Activated CD4-positive, alpha-beta T cell treated with anti-CD3 and anti-CD28 coated beads, Interleukin-2, amount 10 ng/mL, durations not matched to agents 7 days and 5 days (primary cell): ENCODE results near the gene BCAS3. TPM values are rescaled to one million over a fixed set of nuclear protein-coding genes. Genes with fewer than 3 reads are reported as not detected.
A peak's percentile ranks its signal among the peaks of the same experiment; 100 is the strongest.

Source experiments
- CTCF ChIA-PET: fragments of 350-600 bp; sonication (Branson Sonifier 250); formaldehyde crosslinking; loops from one replicate; lab custom pipeline; 2021; ENCODE audit warnings: antibody characterized with exemption; lab: Charles Lee
- POLR2A ChIA-PET: fragments of 350-600 bp; sonication (Branson Sonifier 250); formaldehyde crosslinking; loops from one replicate; lab custom pipeline; 2021; ENCODE audit warnings: antibody characterized with exemption; lab: Charles Lee
- DNase-seq: peaks from one replicate; pipeline ENCODE4 v3.0.0-alpha.2; 2020
- H3K27ac Mint-ChIP-seq: one replicate; pipeline ENCODE4 v1.8.0; 2021; ENCODE audit warnings: mild to moderate bottlenecking, moderate library complexity, mixed read lengths
- H3K27me3 Mint-ChIP-seq: one replicate; pipeline ENCODE4 v1.8.0; 2021; ENCODE audit warnings: mixed read lengths
- H3K36me3 Mint-ChIP-seq: one replicate; pipeline ENCODE4 v1.8.0; 2021; ENCODE audit warnings: low read depth, mixed read lengths
- H3K4me1 Mint-ChIP-seq: one replicate; pipeline ENCODE4 v1.8.0; 2021; ENCODE audit warnings: mixed read lengths
- H3K4me3 Mint-ChIP-seq: one replicate; pipeline ENCODE4 v1.8.0; 2021; ENCODE audit warnings: mild to moderate bottlenecking, moderate library complexity, mixed read lengths
- H3K9me3 Mint-ChIP-seq: one replicate; pipeline ENCODE4 v1.8.0; 2021; ENCODE audit warnings: mixed read lengths
- total RNA-seq, 2 experiments: library from RNA; stranded (reverse); gene quantifications; one replicate each; pipeline ENCODE4 v1.2.3, GENCODE V29; 2021

The BCAS3 gene
- total RNA-seq, 2 experiments from 2014 or later, result 15.5 to 16.4 TPM

GRCh38 chr17:60823515-60823914, 145.9 kb downstream of the BCAS3 start:
- POLR2A ChIA-PET, result no interaction called here
- H3K27me3 Mint-ChIP-seq, result no peaks in the 10 kb centered on the region
- H3K36me3 Mint-ChIP-seq, result no peaks in the 10 kb centered on the region
- no peak overlapping the region for H3K4me3 Mint-ChIP-seq
- H3K9me3 Mint-ChIP-seq, result no peaks in the 10 kb centered on the region
- H3K27ac Mint-ChIP-seq, result no peak overlapping the region
- CTCF ChIA-PET, result no interaction called here
- H3K4me1 Mint-ChIP-seq, result no peaks in the 10 kb centered on the region
- no peak for DNase-seq

- no peaks in the 10 kb centered on the region for H3K9me3 Mint-ChIP-seq
- no peaks in the 10 kb centered on the region for H3K27me3 Mint-ChIP-seq
- H3K36me3 Mint-ChIP-seq, result no peaks in the 10 kb centered on the region
- DNase-seq, result no peak
- no peak overlapping the region for H3K27ac Mint-ChIP-seq
- ChIA-PET CTCF (no interaction called here), POLR2A (no interaction called here)
- no peaks in the 10 kb centered on the region for H3K4me1 Mint-ChIP-seq
- H3K4me3 Mint-ChIP-seq, result no peak overlapping the region
These were observed 147.7 kb downstream of the BCAS3 start for GRCh38 chr17:60825351-60825750.

- ChIA-PET POLR2A (no interaction called here), CTCF (no interaction called here)
- no peaks in the 10 kb centered on the region for H3K27me3 Mint-ChIP-seq
- DNase-seq, result no peak
- no peaks in the 10 kb centered on the region for H3K36me3 Mint-ChIP-seq
- no peak overlapping the region for H3K27ac Mint-ChIP-seq
- no peaks in the 10 kb centered on the region for H3K4me1 Mint-ChIP-seq
- H3K9me3 Mint-ChIP-seq, result no peaks in the 10 kb centered on the region
- no peak overlapping the region for H3K4me3 Mint-ChIP-seq
These were observed 150.3 kb downstream of the BCAS3 start for GRCh38 chr17:60827943-60828342.

GRCh38 chr17:60832151-60832585, 154.5 kb downstream of the BCAS3 start:
- no peaks in the 10 kb centered on the region for H3K9me3 Mint-ChIP-seq
- no peak overlapping the region for H3K27ac Mint-ChIP-seq
- ChIA-PET POLR2A (no interaction called here), CTCF (no interaction called here)
- no peaks in the 10 kb centered on the region for H3K27me3 Mint-ChIP-seq
- no peaks in the 10 kb centered on the region for H3K36me3 Mint-ChIP-seq
- no peaks in the 10 kb centered on the region for H3K4me1 Mint-ChIP-seq
- DNase-seq, result no peak
- H3K4me3 Mint-ChIP-seq, result no peak overlapping the region

- no peaks in the 10 kb centered on the region for H3K27me3 Mint-ChIP-seq
- CTCF ChIA-PET, result no interaction called here
These were observed 155.0 kb downstream of the BCAS3 start for GRCh38 chr17:60832631-60833030.

GRCh38 chr17:60840456-60840855, 162.8 kb downstream of the BCAS3 start:
- no peaks in the 10 kb centered on the region for H3K27me3 Mint-ChIP-seq
- no peaks in the 10 kb centered on the region for H3K4me1 Mint-ChIP-seq
- DNase-seq, result no peak
- ChIA-PET CTCF (no interaction called here), POLR2A (no interaction called here)
- H3K4me3 Mint-ChIP-seq, result no peak overlapping the region
- no peak overlapping the region for H3K27ac Mint-ChIP-seq
- H3K36me3 Mint-ChIP-seq, result no peaks in the 10 kb centered on the region
- H3K9me3 Mint-ChIP-seq, result no peaks in the 10 kb centered on the region

More at GRCh38 chr17:60832631-60833030, 155.0 kb downstream of the BCAS3 start:
- POLR2A ChIA-PET, result no interaction called here
- DNase-seq, result no peak
- Mint-ChIP-seq H3K27ac (no peak overlapping the region), H3K36me3 (no peaks in the 10 kb centered on the region), H3K4me1 (no peaks in the 10 kb centered on the region), H3K9me3 (no peaks in the 10 kb centered on the region), H3K4me3 (no peak overlapping the region)

- Mint-ChIP-seq H3K4me1 (no peaks in the 10 kb centered on the region), H3K36me3 (no peaks in the 10 kb centered on the region), H3K9me3 (no peaks in the 10 kb centered on the region), H3K27ac (no peak overlapping the region), H3K27me3 (no peaks in the 10 kb centered on the region), H3K4me3 (no peak overlapping the region)
- CTCF ChIA-PET, result no interaction called here
- DNase-seq, result no peak
- POLR2A ChIA-PET, result interaction anchor here (0.6 kb wide), 1 partner anchor 131 kb away, joined by 7 read pairs; no protein-coding TSS in a partner anchor
These were observed 167.4 kb downstream of the BCAS3 start for GRCh38 chr17:60845012-60845411.

GRCh38 chr17:60846175-60846574, 168.5 kb downstream of the BCAS3 start:
- no peak for DNase-seq

GRCh38 chr17:60851181-60851580, 173.5 kb downstream of the BCAS3 start:
- Mint-ChIP-seq H3K4me3 (no peak overlapping the region), H3K4me1 (no peaks in the 10 kb centered on the region), H3K27me3 (no peaks in the 10 kb centered on the region), H3K9me3 (no peaks in the 10 kb centered on the region), H3K27ac (no peak overlapping the region), H3K36me3 (no peaks in the 10 kb centered on the region)
- CTCF ChIA-PET, result no interaction called here
- no peak for DNase-seq
- POLR2A ChIA-PET, result no interaction called here

More at GRCh38 chr17:60846175-60846574, 168.5 kb downstream of the BCAS3 start:
- POLR2A ChIA-PET, result no interaction called here
- Mint-ChIP-seq H3K9me3 (no peaks in the 10 kb centered on the region), H3K4me1 (no peaks in the 10 kb centered on the region), H3K36me3 (no peaks in the 10 kb centered on the region), H3K27ac (no peak overlapping the region), H3K4me3 (no peak overlapping the region), H3K27me3 (no peaks in the 10 kb centered on the region)
- CTCF ChIA-PET, result no interaction called here

GRCh38 chr17:60857556-60858080, 180.0 kb downstream of the BCAS3 start:
- ChIA-PET POLR2A (no interaction called here), CTCF (no interaction called here)
- H3K9me3 Mint-ChIP-seq, result no peaks in the 10 kb centered on the region
- no peak overlapping the region for H3K4me3 Mint-ChIP-seq
- no peaks in the 10 kb centered on the region for H3K27me3 Mint-ChIP-seq
- no peaks in the 10 kb centered on the region for H3K4me1 Mint-ChIP-seq
- no peaks in the 10 kb centered on the region for H3K36me3 Mint-ChIP-seq
- no peak overlapping the region for H3K27ac Mint-ChIP-seq
- DNase-seq, result no peak

GRCh38 chr17:60862482-60862881, 184.8 kb downstream of the BCAS3 start:
- Mint-ChIP-seq H3K36me3 (no peaks in the 10 kb centered on the region), H3K4me1 (peaks cover 14% of the 10 kb centered on the region), H3K9me3 (no peaks in the 10 kb centered on the region), H3K27me3 (no peaks in the 10 kb centered on the region), H3K4me3 (no peak overlapping the region), H3K27ac (no peak overlapping the region)
- POLR2A ChIA-PET, result no interaction called here
- DNase-seq, result no peak
- CTCF ChIA-PET, result no interaction called here

- H3K27ac Mint-ChIP-seq, result peak overlapping the region; percentile 46
These were observed 186.4 kb downstream of the BCAS3 start for GRCh38 chr17:60863892-60864707.

GRCh38 chr17:60864708-60865005, 187.0 kb downstream of the BCAS3 start:
- POLR2A ChIA-PET, result no interaction called here
- Mint-ChIP-seq H3K4me3 (no peak overlapping the region), H3K4me1 (peaks cover 14% of the 10 kb centered on the region), H3K9me3 (no peaks in the 10 kb centered on the region), H3K36me3 (no peaks in the 10 kb centered on the region), H3K27ac (no peak overlapping the region), H3K27me3 (no peaks in the 10 kb centered on the region)
- CTCF ChIA-PET, result no interaction called here
- no peak for DNase-seq

More at GRCh38 chr17:60863892-60864707, 186.4 kb downstream of the BCAS3 start:
- POLR2A ChIA-PET, result no interaction called here
- Mint-ChIP-seq H3K4me3 (peak overlapping the region; percentile 36), H3K27me3 (no peaks in the 10 kb centered on the region), H3K36me3 (no peaks in the 10 kb centered on the region), H3K9me3 (no peaks in the 10 kb centered on the region), H3K4me1 (peaks cover 14% of the 10 kb centered on the region)
- no peak for DNase-seq
- CTCF ChIA-PET, result no interaction called here
